Nephron (organoid): Measurements from ENCODE around the gene TEX10.

ENCODE experiments used
- H3K27ac Mint-ChIP-seq, 3 experiments: 2 replicates each; pipeline ENCODE4 v1.8.0; 2020; ENCODE audit warnings: mixed read lengths in 3 of 3, mild to moderate bottlenecking in 2 of 3, moderate library complexity in 1 of 3
- H3K27me3 Mint-ChIP-seq: 2 replicates; pipeline ENCODE4 v1.8.0; 2021; ENCODE audit warnings: low read depth, mild to moderate bottlenecking, moderate library complexity, mixed read lengths
- H3K36me3 Mint-ChIP-seq: 2 replicates; pipeline ENCODE4 v1.8.0; 2020; ENCODE audit warnings: low read depth, mixed read lengths
- H3K4me1 Mint-ChIP-seq: 2 replicates; pipeline ENCODE4 v1.8.0; 2020; ENCODE audit warnings: mixed read lengths
- H3K4me3 Mint-ChIP-seq, 3 experiments: 2 replicates each; pipeline ENCODE4 v1.8.0; 2020; ENCODE audit warnings: mild to moderate bottlenecking in 3 of 3, mixed read lengths in 3 of 3, moderate library complexity in 2 of 3
- H3K9me3 Mint-ChIP-seq: 2 replicates; pipeline ENCODE4 v1.8.0; 2020; ENCODE audit warnings: mixed read lengths
- CTCF ChIP-seq, 3 experiments: fragments of 200-600 bp; sonication (generic); IDR thresholded peaks; one replicate each; pipeline ENCODE4 v1.5.0; 2021; ENCODE audit warnings: antibody characterized with exemption in 3 of 3; ENCODE audit not compliant: unreplicated experiment in 3 of 3

The TEX10 gene

GRCh38 chr9:100282388-100282719 is 70.4 kb downstream of the TEX10 start:
- Mint-ChIP-seq H3K9me3 (peaks cover 24% of the 10 kb centered on the region), H3K4me3 (no peak overlapping the region), H3K4me1 (peaks cover 5% of the 10 kb centered on the region), H3K27ac (no peak overlapping the region), H3K27me3 (no peaks in the 10 kb centered on the region), H3K36me3 (peaks cover 77% of the 10 kb centered on the region)
- no peak for TF ChIP-seq CTCF (IDR thresholded peaks at IDR 0.05; ENCODE audit: unreplicated experiment in 3 of 3)

- TF ChIP-seq CTCF (IDR thresholded peaks at IDR 0.05; ENCODE audit: unreplicated experiment in 3 of 3) = no peak
- peaks cover 5% of the 10 kb centered on the region for H3K4me1 Mint-ChIP-seq
These were observed 70.9 kb downstream of the TEX10 start for GRCh38 chr9:100281676-100282387.

GRCh38 chr9:100281066-100281465 is 71.7 kb downstream of the TEX10 start:
- Mint-ChIP-seq H3K9me3 (peaks cover 14% of the 10 kb centered on the region), H3K27ac (no peak overlapping the region), H3K27me3 (no peaks in the 10 kb centered on the region), H3K4me1 (peaks cover 5% of the 10 kb centered on the region), H3K36me3 (peaks cover 74% of the 10 kb centered on the region), H3K4me3 (no peak overlapping the region)
- TF ChIP-seq CTCF (IDR thresholded peaks at IDR 0.05; ENCODE audit: unreplicated experiment in 3 of 3) = no peak

More at GRCh38 chr9:100281676-100282387, 70.9 kb downstream of the TEX10 start:
- H3K27me3 Mint-ChIP-seq = no peaks in the 10 kb centered on the region
- H3K27ac Mint-ChIP-seq = no peak overlapping the region
- H3K4me3 Mint-ChIP-seq = no peak overlapping the region
- peaks cover 20% of the 10 kb centered on the region for H3K9me3 Mint-ChIP-seq
- H3K36me3 Mint-ChIP-seq = peaks cover 77% of the 10 kb centered on the region

- H3K4me1 Mint-ChIP-seq = peaks cover 5% of the 10 kb centered on the region
- H3K36me3 Mint-ChIP-seq = peaks cover 67% of the 10 kb centered on the region
- H3K9me3 Mint-ChIP-seq = no peaks in the 10 kb centered on the region
- no peak overlapping the region for H3K27ac Mint-ChIP-seq
- no peaks in the 10 kb centered on the region for H3K27me3 Mint-ChIP-seq
- no peak for TF ChIP-seq CTCF (IDR thresholded peaks at IDR 0.05; ENCODE audit: unreplicated experiment in 3 of 3)
- H3K4me3 Mint-ChIP-seq = no peak overlapping the region
These were observed 75.4 kb downstream of the TEX10 start for GRCh38 chr9:100277166-100277979.

GRCh38 chr9:100269656-100270055 is 83.1 kb downstream of the TEX10 start:
- Mint-ChIP-seq H3K27me3 (no peaks in the 10 kb centered on the region), H3K27ac (no peak overlapping the region), H3K9me3 (no peaks in the 10 kb centered on the region), H3K4me3 (no peak overlapping the region), H3K36me3 (peaks cover 41% of the 10 kb centered on the region), H3K4me1 (no peaks in the 10 kb centered on the region)
- TF ChIP-seq CTCF (IDR thresholded peaks at IDR 0.05; ENCODE audit: unreplicated experiment in 3 of 3) = no peak
